ENCODE results near the gene OR2F1. TPM values are rescaled to one million over a fixed set of nuclear protein-coding genes. Genes with fewer than 3 reads are reported as not detected.

OR2F1 gene
- total RNA-seq, 1 experiment from 2014 or later = not detected

DNA sequence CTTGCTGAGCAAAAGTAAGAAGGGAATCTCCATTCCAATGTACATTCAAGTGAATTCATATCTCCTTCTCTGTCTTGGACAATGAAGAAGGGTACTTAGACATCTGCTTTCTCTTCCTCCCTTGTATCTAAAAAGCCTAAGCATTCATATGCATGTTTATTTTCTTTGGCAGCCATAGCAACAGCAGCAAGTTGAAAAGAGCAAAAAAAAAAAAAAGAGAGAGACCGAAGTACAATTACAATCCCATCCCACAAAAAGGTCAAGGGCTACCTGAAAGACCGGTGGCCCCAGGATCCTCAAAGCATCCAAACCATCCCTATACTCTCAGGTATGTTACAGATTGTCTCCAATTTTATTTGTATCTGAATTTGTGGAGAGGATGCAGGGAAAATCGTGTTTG lies 4.1 kb downstream of the OR2F1 start:
- no TSS peak for BruUV-seq (replicated peaks)
- ChIA-PET POLR2A (ENCODE audit: unreplicated experiment) (no interaction called here), CTCF (no interaction called here)
- Histone ChIP-seq H3K36me3 (ENCODE audit: low read depth) (no peaks in the 10 kb centered on the region), H3F3A (ENCODE audit: insufficient read depth, low read depth) (no peaks in the 10 kb centered on the region), H3K4me2 (no peak overlapping the region), H2AFZ (no peak overlapping the region), H3K79me2 (ENCODE audit: low read depth) (no peaks in the 10 kb centered on the region), H3K27me3 (ENCODE audit: insufficient read depth, low read depth) (no peaks in the 10 kb centered on the region), H3K4me3 (no peak overlapping the region), H4K20me1 (ENCODE audit: insufficient read depth) (no peaks in the 10 kb centered on the region), H3K4me1 (replicated peaks; ENCODE audit: insufficient read depth) (no peaks in the 10 kb centered on the region), H3K9me3 (ENCODE audit: insufficient read depth, low read depth) (no peaks in the 10 kb centered on the region), H3K27ac (no peak overlapping the region), H3K9me2 (ENCODE audit: insufficient read depth) (no peaks in the 10 kb centered on the region)
- intact Hi-C loops (cut with micrococcal nuclease; ENCODE audit: unreplicated experiment) = no loop called here
- TF ChIP-seq EZH2 (IDR thresholded peaks at IDR 0.05; ENCODE audit: low read depth) = no peak
- TF ChIP-seq, protein P1, sequence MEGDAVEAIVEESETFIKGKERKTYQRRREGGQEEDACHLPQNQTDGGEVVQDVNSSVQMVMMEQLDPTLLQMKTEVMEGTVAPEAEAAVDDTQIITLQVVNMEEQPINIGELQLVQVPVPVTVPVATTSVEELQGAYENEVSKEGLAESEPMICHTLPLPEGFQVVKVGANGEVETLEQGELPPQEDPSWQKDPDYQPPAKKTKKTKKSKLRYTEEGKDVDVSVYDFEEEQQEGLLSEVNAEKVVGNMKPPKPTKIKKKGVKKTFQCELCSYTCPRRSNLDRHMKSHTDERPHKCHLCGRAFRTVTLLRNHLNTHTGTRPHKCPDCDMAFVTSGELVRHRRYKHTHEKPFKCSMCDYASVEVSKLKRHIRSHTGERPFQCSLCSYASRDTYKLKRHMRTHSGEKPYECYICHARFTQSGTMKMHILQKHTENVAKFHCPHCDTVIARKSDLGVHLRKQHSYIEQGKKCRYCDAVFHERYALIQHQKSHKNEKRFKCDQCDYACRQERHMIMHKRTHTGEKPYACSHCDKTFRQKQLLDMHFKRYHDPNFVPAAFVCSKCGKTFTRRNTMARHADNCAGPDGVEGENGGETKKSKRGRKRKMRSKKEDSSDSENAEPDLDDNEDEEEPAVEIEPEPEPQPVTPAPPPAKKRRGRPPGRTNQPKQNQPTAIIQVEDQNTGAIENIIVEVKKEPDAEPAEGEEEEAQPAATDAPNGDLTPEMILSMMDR (conservative IDR thresholded peaks at IDR 0.05) = no peak
- no peak for DNase-seq

DNA sequence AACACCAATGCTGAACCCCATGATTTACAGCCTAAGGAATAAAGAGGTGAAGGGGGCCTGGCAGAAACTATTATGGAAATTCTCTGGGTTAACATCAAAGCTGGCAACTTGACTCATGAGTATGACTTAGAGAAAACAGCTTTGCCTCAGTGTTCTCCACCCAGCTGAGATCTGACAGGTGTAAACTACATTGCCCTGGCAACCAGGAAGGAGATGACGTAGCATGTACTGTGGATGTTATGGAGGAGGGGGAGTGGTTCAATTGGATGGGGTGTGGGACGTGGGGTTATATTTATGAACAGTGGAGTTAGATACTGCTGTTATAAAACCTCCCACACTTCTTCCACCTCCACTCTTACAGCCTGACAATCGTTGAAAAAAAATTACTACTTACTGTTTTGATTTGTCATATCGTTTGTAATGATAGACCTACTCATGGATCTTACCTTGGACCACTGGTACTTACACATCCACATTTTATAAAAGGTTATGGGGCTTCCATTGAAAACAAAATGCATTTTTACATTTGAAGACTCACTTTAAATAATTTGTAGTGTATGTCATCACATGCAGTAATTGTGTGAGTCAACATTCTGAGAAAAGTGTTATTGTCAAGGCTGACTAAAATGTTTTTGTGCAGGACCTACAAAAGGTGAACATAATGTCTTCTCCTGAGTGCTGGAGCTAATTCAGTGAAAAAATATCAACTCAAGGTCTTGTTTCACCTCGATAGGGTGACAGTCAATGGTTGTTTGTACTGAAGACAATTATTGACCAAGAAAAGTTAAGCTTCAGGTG lies 6.4 kb downstream of the OR2F1 start:
- intact Hi-C loops (cut with micrococcal nuclease; ENCODE audit: unreplicated experiment) = no loop called here
- Histone ChIP-seq H3K79me2 (ENCODE audit: low read depth) (no peaks in the 10 kb centered on the region), H4K20me1 (ENCODE audit: insufficient read depth) (no peaks in the 10 kb centered on the region), H3K27ac (no peak overlapping the region), H3K4me1 (replicated peaks; ENCODE audit: insufficient read depth) (0 out of 2 replicates have a peak, but pooled peaks cover 4% of the 10 kb centered on the region), H3K4me2 (no peak overlapping the region), H3K9me2 (ENCODE audit: insufficient read depth) (no peaks in the 10 kb centered on the region), H3K36me3 (ENCODE audit: low read depth) (no peaks in the 10 kb centered on the region), H3F3A (ENCODE audit: insufficient read depth, low read depth) (0 out of 2 replicates have a peak, but pooled peaks cover 6% of the 10 kb centered on the region), H3K4me3 (no peak overlapping the region), H3K27me3 (ENCODE audit: insufficient read depth, low read depth) (no peaks in the 10 kb centered on the region), H3K9me3 (ENCODE audit: insufficient read depth, low read depth) (no peaks in the 10 kb centered on the region), H2AFZ (0 out of 2 replicates have a peak overlapping the region, but pooled peaks have one; percentile 9)
- TF ChIP-seq, protein P1 (conservative IDR thresholded peaks at IDR 0.05) = no peak
- TF ChIP-seq EZH2 (IDR thresholded peaks at IDR 0.05; ENCODE audit: low read depth) = no peak
- no TSS peak for BruUV-seq (replicated peaks)
- no peak for DNase-seq
- ChIA-PET CTCF (no interaction called here), POLR2A (ENCODE audit: unreplicated experiment) (no interaction called here)

DNA sequence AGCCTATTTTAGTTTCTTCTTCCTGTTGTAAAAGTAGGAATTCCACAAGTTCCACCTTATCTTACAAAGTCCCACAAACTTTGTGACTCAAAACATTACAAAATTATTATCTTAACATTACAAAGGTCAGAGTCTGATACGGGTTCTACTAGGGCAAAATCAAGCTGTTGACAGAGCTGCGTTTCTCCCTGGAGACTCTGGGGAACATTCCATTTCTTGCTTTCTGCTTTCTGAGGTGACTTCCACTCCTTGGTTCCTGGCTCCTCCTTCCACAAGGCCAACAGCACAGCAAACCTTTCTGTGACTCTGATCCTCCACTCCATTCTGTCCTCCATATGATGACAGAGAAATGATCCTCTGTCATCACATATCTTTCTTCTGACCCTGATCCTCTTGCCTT lies 10.6 kb downstream of the OR2F1 start:
- ChIA-PET POLR2A (ENCODE audit: unreplicated experiment) (no interaction called here), CTCF (no interaction called here)
- Histone ChIP-seq H2AFZ (no peak overlapping the region), H3K9me3 (ENCODE audit: insufficient read depth, low read depth) (no peaks in the 10 kb centered on the region), H3K27me3 (ENCODE audit: insufficient read depth, low read depth) (no peaks in the 10 kb centered on the region), H3K36me3 (ENCODE audit: low read depth) (no peaks in the 10 kb centered on the region), H4K20me1 (ENCODE audit: insufficient read depth) (no peaks in the 10 kb centered on the region), H3F3A (ENCODE audit: insufficient read depth, low read depth) (0 out of 2 replicates have a peak, but pooled peaks cover 6% of the 10 kb centered on the region), H3K79me2 (ENCODE audit: low read depth) (no peaks in the 10 kb centered on the region), H3K9me2 (ENCODE audit: insufficient read depth) (no peaks in the 10 kb centered on the region), H3K4me1 (replicated peaks; ENCODE audit: insufficient read depth) (peaks cover 15% of the 10 kb centered on the region), H3K4me2 (0 out of 2 replicates have a peak overlapping the region, but pooled peaks have one; percentile 8), H3K4me3 (no peak overlapping the region), H3K27ac (no peak overlapping the region)
- TF ChIP-seq, protein P1 (conservative IDR thresholded peaks at IDR 0.05) = no peak
- no peak for TF ChIP-seq EZH2 (IDR thresholded peaks at IDR 0.05; ENCODE audit: low read depth)
- no peak for DNase-seq
- intact Hi-C loops (cut with micrococcal nuclease; ENCODE audit: unreplicated experiment) = no loop called here
- no TSS peak for BruUV-seq (replicated peaks)

Data from PC-9 (cell line).